ENCODE data around the gene LCN15.

The LCN15 gene

DNA sequence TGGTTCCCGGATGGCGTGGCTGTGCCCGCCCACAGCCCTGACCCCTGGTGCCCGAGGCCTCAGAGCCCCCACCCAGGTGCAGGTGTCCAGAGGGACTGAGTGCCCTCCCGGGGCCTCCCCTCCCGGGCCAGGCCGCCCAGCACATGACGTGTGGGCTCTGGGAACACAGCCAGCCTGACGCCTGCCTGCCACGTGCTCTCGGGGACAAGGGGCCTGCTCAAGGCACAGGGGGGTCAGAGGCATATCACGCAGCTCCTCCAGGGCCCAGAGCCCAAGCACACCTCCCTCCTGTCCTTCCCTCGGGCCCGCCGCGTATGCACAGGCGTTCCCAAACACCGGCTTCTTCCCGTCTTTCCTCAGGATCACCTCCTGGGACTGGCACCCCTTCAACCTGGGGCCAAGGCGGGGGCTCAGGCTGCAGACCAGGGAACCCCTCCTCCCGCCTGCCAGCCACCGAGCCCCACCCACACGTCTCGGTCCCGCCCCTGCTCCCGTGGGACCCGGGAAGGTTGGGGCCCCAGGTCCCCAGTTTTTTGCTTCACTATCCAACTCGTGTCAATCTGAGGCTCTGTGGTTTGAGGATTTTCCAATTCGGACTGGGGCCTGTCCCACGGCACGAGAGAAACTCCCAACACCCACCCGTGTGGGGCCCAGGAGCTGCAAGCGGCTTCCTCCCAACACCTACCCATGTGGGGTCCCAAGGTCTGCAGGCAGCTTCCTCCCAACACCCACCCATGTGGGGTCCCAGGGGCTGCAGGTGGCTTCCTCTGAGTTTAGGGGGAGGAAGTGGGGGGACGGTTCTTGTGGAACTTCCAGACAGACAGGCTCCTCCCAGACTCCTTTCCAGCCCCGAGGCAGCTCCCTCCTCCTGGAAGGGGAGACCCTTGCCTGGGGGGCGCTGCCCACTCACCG, 23.1 kb downstream of the LCN15 start:
- DNase-seq (ENCODE audit: low spot score) = no peak

DNA sequence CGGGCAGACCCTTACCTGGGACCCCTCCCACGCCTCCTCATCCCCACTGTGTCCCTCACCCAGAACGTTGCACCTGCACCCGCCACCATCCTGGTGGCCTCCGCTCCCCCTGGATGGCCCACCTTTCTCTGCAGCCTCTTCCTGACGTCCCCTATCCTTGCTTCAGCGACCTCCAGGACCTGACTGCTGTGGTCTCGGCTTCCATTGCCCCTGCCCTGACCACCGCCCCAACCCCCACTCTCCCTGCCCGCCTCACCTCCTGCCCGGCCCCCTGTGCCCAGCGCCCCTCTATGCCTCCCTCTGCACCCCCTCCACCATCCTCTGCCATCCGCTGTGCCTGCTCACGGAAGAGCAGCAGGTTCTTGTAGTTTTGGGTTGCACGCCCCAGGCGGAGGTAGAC, 23.8 kb downstream of the LCN15 start:
- DNase-seq (ENCODE audit: low spot score) = no peak

DNA sequence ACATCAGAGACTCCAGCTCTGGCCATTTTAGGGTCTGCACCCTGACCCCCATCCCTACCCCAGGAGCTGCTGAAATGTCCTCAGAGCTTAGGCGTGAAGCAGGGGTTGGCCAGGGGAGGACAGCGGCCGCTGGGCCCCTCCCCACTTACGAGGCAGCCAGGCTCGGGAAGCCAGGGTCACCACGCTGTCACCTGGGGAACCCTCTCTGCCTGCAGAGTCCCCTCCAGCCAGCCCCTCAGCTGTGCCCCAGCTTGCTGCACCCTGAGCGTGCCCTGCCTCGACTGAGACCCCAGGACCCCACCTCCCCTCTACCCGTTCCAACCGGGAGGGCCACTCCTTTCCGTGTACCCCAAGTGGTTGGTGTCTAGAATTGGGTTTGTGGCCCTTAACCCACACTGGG, 24.2 kb downstream of the LCN15 start:
- DNase-seq (ENCODE audit: low spot score) = no peak

DNA sequence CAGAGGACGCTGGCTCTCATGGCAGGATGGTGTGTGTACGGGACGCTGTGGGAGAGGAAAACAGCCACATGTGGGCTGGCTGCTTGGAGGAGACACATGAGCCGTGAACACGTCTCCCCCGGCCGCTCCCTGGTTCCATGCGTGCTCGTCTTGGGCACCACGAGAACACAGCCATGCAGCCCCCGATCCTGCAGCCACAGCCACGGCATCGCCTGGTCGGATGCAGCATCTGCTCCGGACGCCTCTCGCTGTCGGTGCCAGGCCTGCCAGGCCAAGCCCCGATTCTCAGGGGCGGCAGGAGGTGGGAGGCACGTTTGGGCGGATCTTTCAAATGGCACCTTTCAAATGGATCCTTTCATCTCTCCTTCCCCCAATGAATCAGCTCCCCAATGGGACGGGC, 24.8 kb downstream of the LCN15 start:
- no peak for DNase-seq (ENCODE audit: low spot score)

DNA sequence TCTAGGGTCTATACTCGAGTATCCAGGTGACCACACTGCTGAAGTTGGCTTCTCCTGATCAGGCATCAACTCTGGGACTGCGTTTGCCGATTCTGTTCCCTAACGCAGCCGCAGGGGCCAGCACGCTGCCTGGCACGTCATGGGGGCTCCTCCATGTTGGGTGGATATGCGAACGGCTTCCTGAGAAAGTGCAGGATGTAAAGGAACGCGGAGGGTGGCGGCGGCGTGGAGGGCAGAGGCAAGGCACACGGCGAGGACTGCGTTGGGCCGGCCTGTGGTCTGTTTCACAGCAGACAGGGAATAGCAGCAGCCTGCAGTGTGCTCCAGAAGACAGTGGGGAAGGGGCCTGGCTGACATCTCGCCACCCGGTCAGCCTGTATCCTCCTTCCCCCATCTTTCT, 25.4 kb downstream of the LCN15 start:
- no peak for DNase-seq (ENCODE audit: low spot score)

DNA sequence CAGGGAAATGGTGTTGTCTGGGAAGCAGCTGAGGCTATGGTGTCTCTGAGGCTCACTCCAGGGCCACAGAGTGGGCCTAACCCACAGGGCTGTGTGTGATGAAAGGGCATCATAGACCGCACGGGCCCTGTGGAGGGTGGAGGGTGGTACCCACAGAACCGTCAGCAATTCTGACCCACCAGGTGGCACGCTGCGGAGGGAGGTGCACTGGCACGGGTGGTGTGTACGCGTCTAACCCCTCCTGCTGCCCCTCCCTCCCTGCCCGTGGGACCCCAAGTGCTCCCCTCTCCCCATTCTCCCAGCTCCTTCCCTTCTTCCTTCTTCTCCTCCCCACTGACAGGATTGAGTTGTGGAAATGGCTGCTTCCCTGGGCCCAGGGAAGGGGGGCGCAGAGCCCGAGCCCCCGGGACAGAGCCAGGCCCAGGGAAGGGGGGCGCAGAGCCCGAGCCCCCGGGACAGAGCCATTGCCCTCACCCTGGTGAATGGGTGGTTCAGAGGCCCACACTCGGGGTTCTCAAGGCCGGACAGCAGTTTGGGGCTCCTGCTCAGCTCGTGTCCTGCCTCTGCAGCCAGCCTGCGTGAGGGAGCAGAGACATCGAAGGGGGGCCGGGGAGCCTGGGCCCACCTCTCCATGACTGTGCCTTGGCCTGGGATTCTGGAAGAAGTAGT, 28.4 kb downstream of the LCN15 start:
- DNase-seq (ENCODE audit: low spot score) = no peak

DNA sequence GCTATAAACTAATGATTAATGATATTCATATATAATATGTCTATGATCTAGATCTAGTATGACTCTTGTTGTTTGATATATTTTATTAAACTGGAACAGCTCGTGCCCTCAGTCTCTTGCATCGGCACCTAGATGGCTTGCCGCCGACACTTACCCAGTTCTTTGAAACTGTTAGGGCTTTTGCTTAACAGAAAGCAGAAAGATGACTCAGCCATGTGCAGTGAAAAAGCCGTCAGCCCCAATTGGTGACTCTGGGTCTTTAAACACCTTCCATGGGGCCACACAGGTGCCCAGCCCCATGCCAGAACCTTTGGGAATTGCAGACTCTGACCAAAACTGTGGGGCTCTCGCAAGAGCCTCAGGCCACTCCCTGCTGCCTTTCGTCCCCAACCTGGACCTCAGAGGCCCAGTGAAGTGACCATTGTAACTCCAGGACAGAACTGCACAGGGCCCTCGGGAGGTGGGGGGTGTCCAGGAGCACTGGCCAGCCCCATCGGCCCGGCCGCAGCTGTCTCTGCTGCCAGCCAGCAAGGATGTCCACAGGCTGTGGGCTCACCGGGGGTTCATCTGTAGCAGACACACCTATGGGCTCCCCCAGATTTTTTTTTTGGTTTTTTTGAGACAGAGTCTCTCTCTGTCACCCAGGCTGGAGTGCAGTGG, 29.4 kb downstream of the LCN15 start:
- DNase-seq (ENCODE audit: low spot score) = no peak

DNA sequence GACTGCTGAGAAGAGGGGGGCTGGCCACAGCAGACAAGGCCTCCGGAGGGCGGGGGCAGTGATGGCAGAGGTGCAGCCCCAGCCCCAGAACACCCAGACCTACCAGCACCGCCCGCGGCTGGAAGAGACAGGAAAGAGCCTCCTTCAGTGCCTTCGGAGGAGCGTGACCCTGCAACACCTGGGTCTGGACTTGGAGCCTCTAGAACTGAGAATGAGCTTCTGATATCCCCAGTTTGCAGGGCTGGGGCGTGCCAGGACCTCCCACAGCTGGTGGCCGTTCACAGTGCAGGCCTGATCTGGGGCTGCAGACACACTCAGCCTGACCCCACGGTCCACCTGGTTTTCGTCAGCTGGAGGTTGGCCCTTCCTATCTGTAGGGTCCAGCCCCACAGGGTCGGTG, 30.7 kb downstream of the LCN15 start:
- no peak for DNase-seq (ENCODE audit: low spot score)

DNA sequence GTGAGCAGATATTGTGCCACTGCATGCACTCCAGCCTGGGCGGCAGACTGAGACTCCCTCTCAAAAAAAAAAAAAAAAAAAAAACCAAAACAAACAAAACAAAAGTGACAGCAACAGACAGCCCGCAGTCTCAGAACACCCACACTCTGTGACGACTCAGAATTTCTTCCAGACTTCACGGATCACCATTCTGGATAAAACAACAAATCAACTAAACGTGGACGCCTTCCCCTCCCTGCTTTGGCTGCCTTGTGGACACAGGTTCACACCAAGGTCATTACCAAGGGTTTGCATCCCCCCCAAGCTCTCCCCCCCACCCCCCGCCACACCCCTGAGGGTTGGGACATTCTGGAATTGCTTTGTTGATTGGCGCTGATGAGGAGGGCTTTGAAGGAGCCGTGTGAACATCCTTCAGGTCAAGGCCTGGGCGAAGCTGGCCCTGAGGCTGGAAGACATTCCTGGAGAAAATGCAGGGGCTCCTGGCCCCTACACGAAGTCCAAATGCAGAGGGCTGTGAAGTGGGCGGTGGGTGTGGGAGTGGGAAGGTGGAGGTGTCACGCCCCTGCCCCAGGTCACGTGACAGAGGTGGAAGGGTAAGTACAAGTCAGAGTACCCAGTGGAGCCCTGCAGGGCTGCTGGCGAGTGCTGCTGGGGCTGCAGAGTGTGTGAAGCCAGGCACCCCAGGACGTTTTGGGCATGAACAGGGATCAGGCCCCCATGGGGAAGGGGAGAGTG, 31.7 kb downstream of the LCN15 start:
- no peak for DNase-seq (ENCODE audit: low spot score)

DNA sequence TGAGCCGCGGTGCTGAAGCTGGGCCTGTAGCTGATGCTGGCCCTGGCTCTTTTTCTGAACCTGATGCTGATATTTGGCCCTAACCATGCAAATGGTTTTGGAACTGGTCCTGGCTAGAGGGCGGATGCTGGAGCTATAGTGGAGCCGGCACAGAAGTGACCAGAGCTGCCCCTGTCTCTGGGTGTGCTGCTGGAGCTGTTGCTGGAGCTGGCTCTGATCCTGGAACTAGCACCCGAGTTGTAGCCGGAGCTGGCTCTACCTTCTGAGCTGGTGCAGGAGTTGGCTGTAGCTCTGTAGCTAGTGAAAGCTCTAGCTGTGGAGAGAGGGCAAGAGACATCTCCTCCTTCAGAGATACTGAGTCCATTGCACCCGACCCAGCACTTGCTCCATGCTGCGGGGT, 34.4 kb downstream of the LCN15 start:
- no peak for DNase-seq (ENCODE audit: low spot score)

DNA sequence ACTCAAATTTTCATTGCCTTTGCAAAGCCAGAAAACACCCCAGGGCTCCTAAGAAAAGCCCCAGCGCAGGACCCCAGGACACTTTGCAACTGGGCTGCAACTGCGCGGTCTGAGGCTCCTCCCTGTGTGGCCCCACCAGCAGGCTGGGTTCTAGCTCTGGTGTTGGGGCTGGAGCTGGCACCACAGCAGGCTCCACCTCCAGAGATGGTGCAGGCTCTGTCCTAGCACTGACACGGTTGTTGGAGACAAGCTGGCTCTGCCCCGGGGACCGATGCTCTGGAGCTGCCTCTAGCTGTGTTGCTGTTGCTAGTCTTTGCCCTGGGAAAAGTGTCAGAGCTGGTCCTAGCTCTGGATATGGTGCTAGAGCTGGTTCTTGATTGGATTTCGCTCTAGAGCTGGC, 35.2 kb downstream of the LCN15 start:
- DNase-seq (ENCODE audit: low spot score) = no peak

DNA sequence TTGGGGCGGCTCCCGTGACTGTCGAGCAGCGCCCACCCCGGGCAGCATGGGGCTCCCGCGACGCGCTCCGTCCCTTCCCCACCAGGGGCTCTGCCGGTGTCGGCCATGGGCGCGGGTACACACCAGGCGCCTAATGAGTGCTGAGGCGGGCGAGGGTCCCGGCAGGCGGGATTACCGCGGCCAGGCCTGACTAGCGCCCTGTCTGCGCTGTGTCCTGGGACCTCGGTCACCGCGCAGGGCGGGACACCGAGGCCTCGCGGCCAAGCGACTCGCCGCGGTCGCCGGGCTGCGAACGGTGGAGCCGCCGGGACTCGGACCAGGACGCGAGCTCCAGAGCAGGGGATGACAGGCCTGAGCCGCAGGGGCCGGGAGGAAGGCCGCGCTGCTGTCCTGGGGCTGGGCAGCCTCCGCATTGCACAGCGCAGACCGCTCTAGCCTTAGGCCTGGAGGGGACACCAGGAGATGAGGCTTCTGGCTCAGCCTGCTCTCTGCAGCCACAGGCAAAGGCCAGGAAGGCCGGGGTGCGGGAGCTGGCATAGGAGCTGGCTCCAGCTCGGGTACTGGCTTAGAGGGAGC, 35.7 kb downstream of the LCN15 start:
- DNase-seq (ENCODE audit: low spot score) = peak; percentile 72

DNA sequence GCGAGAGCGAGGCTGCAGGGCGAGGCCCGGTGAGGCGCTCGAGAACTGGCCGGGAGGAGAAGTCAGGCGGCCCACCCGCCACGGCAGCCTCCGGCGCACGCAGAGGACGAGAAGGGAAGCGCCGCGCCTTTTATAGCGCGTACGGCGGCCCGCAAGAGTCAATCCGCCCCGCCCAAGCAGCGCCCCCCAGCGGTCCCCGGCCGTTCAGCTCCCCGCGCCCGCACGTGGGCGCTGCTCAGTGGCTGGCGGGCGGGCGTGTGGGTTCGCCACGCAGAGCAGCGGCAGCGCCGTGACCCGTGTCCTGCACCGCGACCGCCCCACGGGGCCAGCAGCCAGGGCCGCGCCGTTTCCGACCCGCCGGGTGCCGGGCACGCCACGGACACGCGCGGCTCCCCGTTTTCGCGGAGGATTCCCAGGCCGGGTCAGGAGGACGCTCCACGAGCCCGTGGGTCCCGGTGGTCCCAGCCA, 36.2 kb downstream of the LCN15 start:
- peak; percentile 97 for DNase-seq (ENCODE audit: low spot score)

DNA sequence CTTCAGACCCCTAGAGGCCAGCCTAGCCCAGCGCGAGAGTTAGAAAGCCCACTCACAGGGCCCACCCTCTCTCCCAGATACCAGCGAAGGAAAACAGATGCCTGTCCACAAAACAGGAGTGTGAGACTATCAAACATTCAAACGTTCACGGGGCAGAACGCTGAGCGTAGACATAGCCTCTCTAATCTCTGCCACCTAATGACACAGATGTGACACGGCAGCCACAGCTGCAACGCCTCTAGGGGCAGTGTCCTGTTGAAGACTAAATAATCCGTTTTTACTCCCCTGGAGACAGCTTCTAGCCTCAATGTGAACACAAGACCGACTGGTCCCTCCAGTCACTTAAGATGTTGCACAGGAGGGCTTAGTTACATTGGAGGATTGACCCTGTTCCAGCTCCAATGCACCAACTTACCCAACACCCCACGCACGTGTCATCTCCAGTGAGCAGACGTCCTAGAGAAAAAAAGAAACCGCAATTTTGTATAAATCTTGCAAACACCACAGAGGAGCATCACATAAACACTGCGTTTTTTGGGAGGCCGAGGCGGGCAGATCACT, 37.6 kb downstream of the LCN15 start:
- DNase-seq (ENCODE audit: low spot score) = no peak

DNA sequence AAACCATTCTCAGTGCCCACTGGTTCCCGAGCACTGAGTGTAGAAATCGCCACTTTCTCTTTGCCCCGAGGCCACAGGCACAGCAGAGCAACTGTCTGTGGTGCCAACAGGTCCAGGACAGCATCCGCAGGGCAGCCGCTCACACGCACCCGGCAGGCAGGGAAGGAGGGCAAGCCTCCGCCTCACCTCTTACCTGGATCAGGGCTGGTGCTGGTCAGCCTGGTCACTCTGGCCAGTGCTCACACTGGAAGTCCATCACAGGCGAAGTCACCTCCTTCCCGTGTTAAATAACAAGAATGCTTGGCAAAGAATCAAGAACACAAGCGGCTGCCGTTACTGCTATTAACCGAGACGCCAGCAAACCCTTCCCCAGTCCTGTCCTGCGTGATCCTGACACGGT, 38.2 kb downstream of the LCN15 start:
- no peak for DNase-seq (ENCODE audit: low spot score)

DNA sequence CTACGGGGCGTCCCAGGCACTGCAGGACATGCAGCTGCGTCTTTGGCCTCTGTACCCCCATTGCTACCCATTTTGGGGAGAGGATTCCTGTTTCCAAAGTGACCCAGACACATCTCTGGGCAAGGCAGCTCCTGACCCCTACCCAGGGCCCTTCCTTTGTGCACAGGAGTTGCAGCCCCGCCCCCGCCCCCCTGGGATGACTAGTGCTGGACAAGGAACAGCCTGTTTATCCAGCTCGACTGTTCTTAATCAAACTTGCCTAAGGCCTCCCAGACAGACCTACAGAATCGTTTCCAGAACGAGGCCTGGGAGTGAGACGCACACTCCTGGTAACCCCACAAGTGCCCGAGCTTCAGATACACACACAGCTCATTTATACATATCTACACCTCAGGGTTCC, 38.7 kb downstream of the LCN15 start:
- DNase-seq (ENCODE audit: low spot score) = no peak

DNA sequence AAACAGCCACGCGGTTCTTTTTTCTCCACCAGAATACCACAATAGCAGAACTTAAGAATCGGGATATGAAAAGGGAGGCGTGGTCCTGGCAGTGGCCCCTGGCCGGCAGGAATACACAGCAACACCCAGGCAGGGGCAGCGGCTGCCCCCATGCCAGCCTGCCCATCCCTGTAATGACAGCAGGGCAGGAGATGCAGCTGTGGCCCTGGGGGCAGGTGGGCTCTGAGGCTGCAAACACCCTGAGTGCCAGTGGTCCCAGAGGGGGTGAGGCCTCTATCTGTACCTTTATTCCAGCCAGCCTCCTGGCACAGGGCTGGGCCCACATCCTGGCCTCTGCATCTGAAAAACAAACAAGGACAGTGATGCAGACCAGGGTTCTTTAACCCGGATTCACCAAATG, 39.5 kb downstream of the LCN15 start:
- no peak for DNase-seq (ENCODE audit: low spot score)

DNA sequence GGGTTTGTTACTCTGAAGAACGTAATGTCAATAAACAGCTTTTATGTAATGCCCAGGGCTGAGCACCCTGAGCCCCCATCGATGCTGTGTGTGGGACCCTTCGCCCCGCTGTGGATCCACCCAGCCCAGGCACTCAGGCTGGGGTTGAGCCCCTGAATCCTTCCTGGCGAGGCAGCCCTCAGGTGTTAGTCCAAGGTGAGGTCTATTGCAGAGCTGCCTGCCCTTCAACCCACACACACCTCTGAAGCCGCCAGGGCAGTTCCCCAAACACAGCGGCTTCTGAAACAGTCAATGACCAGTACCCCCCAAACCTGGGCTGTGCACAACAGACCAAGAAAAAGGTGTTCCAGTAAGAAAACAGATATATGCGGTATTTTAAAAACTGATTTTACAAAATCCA, 40.3 kb downstream of the LCN15 start:
- DNase-seq (ENCODE audit: low spot score) = no peak

DNA sequence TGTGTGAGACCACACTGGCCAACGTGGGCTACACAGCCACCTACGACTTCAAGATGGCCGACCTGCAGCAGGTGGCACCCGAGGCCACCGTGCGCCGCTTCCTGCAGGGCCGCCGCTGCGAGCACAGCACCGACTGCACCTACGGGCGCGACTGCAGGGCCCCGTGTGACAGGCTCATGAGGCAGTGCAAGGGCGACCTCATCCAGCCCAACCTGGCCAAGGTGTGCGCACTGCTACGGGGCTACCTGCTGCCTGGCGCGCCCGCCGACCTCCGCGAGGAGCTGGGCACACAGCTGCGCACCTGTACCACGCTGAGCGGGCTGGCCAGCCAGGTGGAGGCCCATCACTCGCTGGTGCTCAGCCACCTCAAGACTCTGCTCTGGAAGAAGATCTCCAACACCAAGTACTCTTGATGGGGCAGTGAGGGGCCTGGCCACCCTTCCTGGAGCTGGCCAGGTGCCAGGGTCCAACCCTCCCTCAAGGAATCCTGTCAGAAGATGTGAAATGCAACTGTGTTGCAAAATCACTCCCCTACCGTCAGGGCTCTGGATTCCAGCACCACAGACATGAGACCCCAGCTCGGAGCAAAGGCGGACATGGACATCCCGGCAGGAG, 40.8 kb downstream of the LCN15 start:
- DNase-seq (ENCODE audit: low spot score) = no peak

DNA sequence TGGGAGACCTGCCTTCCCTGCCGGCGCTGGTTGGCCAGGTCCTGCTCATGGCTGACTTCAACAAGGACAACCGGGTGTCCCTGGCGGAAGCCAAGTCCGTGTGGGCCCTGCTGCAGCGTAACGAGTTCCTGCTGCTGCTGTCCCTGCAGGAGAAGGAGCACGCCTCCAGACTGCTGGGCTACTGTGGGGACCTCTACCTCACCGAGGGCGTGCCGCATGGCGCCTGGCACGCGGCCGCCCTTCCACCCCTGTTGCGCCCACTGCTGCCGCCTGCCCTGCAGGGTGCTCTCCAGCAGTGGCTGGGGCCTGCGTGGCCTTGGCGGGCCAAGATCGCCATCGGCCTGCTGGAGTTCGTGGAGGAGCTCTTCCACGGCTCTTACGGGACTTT, 41.4 kb downstream of the LCN15 start:
- DNase-seq (ENCODE audit: low spot score) = no peak
